HG03097 (cell line): ENCODE results near the gene NTN1.
"Not testable (repeated sequence)": the region's sequence is repeated elsewhere in the genome, so short reads cannot be mapped to it uniquely, and the experiment has no call there.

Experiments
- ATAC-seq: cut with Tn5 transposase; IDR thresholded peaks from one replicate; pipeline ENCODE4 v1.9.1; 2021; ENCODE audit not compliant: unreplicated experiment, low FRiP score

NTN1 gene

GRCh38 chr17:9080296-9080914 is 59.1 kb downstream of the NTN1 start:
- ATAC-seq = no peak

DNA sequence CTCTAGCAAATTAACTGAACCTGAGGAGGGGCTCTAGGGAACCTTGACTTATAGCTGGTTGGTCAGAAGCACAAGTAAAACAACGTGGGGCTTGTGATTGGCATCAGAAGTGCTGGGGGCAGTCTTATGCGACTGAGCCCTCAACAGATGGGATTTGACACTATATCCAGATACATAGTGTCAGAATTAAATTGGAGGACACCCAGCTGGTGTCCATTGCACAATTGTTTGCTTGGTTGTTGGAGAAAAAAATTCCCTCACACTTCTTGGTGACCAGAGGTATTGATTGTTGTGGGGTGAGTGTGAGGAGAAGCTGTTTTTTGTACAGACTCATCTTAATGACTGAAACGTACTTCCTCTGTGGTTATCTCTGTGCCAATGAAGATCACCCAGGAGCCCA is 59.7 kb downstream of the NTN1 start:
- ATAC-seq = no peak

- ATAC-seq = no peak
These were observed 65.3 kb downstream of the NTN1 start for GRCh38 chr17:9086577-9086976.

- no peak for ATAC-seq
These were observed 66.6 kb downstream of the NTN1 start for GRCh38 chr17:9087921-9088320.

GRCh38 chr17:9090641-9091096 is 69.4 kb downstream of the NTN1 start:
- ATAC-seq = no peak

DNA sequence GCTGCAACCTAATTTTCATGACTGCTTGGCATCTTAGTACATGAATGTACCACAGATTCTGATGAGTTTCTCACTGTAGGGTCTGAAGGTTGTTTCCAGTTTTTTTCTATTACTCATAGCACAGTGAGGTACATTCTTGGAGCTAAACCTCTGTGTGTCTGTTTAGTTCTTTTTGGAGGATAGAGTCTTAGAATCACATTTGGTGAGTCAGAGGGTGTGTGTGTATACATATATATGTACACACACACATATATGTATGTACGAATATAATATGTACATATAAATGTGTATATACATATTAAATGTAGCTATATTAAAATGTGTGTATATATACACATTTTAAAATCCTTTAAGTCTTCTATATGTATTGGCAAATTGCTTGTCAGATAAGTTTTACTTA is 72.9 kb downstream of the NTN1 start:
- no peak for ATAC-seq

DNA sequence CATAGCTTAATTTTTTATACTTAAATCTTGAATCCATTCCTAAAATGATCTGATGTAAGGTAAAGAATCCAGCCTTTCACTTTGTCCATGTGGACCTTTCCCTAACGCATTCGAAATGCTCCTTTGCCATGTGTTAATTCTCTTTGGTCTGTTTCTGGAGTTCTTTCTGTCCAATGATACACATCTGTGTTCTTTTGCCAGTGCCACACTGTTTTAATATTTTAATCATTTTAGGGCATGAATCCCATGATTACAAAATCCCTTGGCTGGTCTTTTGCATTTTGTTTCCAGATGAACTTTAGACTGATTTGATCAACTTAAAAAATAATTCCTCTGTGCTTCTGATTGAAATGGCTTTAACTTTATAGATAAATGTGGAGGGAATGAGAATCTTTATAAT is 74.1 kb downstream of the NTN1 start:
- ATAC-seq = no peak

GRCh38 chr17:9098242-9098825 is 77.0 kb downstream of the NTN1 start:
- no peak for ATAC-seq

DNA sequence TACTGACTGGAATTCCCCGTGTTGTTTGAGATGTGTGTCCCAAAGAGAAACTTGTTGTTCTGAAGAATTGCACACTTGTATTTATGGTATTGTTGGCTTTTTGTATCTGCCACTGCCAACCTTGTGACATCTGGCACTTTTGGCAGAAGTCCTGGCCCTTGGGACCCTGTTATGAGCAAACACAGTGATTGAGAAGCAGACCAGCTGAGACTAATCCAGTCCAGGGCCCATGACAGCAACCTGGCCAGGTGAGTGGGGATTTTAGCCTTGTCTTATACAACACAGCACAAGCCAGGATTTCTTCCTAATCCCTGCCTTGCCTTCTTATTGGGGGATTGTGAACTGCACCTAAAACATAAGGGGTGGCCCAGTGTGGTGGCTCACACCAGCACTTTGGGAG is 80.0 kb downstream of the NTN1 start:
- ATAC-seq = no peak

GRCh38 chr17:9103193-9103592 is 81.9 kb downstream of the NTN1 start:
- not testable (repeated sequence) for ATAC-seq

- no peak for ATAC-seq
These were observed 83.2 kb downstream of the NTN1 start for GRCh38 chr17:9104370-9105041.

DNA sequence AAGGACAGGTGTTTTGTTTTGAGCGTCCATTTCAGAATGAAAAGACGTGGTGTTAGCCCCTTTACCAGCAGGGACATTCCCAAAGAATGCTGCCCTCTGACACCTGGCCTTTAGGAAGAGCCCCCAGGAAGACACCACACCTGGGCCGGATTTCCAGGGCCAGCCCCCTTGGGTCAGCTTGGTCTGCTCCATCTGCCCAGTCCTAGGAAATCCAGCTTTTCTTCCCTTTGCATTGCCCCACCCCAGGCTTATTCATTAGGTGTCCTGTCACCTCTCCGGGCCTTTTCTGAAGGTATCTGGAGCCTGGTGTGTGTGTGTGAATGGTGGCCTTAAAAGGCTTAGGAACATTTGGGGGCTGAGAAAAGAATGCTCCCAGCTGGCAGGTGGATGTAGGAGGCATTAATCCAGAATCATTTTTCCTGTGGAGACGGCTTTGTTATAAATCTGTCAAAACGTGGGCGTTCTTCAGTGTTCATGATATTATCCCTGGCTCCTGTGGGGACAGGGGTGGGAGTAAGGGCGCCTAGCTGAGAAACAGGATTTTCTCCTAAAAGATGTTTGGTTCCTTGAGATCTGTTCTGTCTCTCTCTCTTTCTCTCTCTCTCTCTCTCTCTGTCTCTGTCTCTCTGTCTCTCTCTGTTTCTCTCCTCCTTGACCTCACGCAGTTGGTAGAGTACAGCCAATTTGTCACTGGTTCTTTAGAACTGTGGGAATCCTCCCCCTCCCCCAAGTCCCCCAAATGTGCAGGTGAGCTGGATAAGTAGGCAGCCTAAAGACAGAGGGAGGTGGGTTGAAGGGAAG is 84.0 kb downstream of the NTN1 start:
- no peak for ATAC-seq

DNA sequence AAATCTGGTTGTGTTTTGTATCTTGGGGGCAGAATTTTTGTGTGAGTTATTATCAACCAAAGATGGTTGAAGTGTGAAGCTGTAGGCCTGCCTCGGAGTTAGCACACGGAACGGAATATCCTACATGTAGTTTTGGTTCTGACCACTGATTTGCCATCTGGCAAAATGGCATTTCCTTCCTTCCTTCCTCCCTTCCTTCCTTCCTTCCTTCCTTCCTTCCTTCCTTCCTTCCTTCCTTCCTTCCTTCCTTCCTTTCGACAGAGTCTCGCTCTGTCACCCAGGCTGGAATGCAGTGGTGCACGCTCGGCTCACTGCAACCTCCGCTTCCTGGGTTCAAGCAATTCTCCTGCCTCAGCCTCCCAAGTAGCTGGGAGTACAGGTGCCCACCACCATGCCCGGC is 85.0 kb downstream of the NTN1 start:
- ATAC-seq = not testable (repeated sequence)

DNA sequence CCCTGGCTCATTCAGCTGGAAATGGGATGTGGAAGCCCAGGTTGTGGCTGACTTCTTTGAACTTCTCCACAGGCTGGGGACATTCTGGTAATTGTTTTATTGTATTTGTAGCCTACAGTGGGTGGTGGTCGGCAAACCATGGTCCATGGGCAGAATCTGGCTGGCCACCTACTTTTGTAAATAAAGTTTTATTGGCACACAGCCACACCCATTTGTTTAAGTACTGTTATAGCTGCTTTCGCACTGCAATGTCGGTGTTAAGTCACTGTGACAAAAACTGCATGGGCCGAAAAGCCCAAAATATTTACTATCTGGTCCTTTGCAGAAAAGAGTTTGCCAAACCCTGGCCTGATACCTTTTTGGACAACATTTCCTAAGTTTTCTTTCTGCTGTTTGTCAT is 86.2 kb downstream of the NTN1 start:
- ATAC-seq = no peak

DNA sequence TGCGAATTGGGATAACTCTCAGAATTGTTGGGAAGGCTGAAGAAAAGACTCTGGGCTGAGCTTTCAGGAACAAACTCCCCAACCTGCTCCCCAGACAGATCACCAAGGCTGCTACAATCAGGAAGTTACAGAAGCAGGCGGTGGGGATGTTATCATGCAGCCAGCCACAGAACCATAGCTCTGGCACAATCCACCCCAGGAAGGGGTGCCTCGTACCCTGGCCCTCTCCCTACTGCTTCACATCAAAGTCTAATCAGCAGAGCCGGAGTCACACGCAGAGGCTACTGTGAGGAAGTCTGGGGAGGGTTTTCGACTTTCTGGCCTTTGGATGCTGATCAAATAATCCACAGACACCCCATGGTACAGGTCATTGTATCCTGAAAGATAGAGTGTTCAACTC is 86.8 kb downstream of the NTN1 start:
- ATAC-seq = no peak

GRCh38 chr17:9109933-9110332 is 88.6 kb downstream of the NTN1 start:
- no peak for ATAC-seq

GRCh38 chr17:9110501-9110900 is 89.2 kb downstream of the NTN1 start:
- ATAC-seq = no peak

DNA sequence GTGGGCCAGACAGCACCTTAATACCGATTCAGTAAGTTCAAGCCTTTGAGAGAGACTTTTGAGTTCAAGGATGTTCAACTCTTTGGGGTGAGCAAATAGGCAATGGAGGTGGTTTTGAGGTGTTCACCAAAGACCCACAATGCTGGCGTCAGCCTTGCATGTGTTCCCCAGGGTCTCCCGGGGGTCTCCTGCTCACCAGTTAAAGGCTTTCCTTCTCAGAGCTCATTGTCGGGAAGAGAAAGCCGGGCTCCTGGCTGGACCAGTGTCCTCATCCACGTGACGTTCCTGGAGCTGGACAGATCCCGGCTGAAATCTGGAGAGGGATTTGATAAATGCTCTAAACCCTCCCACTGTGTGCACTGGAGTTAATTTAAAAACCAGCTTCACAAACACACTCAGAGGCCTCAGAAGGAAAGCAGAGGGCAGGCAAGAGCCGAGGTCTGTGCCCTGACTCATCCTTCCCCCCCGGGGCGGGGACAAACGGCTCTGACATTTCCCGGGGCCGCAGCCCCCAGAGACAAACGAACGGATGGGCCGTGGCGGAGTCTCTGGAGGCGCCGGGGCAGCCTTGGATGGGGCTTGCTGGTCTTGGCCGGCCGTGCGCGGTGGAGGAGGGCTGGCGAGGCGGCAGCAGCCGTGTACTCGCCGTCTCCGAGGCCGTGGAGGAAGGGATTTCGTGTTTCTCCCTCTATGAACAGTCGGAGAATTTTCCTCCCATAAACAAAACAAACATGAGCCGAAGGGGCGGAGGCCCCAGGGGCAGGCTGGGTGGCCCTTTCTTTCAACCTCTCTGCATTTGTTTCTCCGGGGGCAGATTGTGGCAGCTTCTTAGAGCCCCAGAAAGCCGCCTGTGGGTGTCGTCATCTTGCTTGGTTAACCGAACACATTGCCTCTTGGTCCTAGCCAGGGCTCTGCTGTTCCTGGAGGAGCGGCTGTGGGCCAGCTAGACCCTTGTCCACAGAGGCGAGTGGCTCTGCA is 94.2 kb downstream of the NTN1 start:
- ATAC-seq = no peak

GRCh38 chr17:9116311-9116835 is 95.1 kb downstream of the NTN1 start:
- ATAC-seq = no peak
